Choroid plexus epithelial cell (primary cell): ENCODE results near the gene SDSL.

Source experiments
- DNase-seq: peaks from one replicate; pipeline ENCODE4 v3.0.0-alpha.2; 2010; ENCODE audit warnings: low read depth
- H3K4me3 ChIP-seq: 2 replicates; pipeline ENCODE4 v1.5.1; 2011; ENCODE audit warnings: low read depth, mild to moderate bottlenecking, control low read depth, low read length, moderate library complexity
- TF ChIP-seq, protein P1 (sequence below): conservative IDR thresholded peaks from 2 replicates; pipeline ENCODE4 v1.5.1; 2011; ENCODE audit warnings: low read depth, mild to moderate bottlenecking, control low read depth, inconsistent platforms, low read length, moderate library complexity

SDSL gene

GRCh38 chr12:113391145-113391544, 31.0 kb upstream of the SDSL start:
- TF ChIP-seq, protein P1, sequence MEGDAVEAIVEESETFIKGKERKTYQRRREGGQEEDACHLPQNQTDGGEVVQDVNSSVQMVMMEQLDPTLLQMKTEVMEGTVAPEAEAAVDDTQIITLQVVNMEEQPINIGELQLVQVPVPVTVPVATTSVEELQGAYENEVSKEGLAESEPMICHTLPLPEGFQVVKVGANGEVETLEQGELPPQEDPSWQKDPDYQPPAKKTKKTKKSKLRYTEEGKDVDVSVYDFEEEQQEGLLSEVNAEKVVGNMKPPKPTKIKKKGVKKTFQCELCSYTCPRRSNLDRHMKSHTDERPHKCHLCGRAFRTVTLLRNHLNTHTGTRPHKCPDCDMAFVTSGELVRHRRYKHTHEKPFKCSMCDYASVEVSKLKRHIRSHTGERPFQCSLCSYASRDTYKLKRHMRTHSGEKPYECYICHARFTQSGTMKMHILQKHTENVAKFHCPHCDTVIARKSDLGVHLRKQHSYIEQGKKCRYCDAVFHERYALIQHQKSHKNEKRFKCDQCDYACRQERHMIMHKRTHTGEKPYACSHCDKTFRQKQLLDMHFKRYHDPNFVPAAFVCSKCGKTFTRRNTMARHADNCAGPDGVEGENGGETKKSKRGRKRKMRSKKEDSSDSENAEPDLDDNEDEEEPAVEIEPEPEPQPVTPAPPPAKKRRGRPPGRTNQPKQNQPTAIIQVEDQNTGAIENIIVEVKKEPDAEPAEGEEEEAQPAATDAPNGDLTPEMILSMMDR = no peak
- no peak for DNase-seq
- no peak overlapping the region for H3K4me3 ChIP-seq

DNA sequence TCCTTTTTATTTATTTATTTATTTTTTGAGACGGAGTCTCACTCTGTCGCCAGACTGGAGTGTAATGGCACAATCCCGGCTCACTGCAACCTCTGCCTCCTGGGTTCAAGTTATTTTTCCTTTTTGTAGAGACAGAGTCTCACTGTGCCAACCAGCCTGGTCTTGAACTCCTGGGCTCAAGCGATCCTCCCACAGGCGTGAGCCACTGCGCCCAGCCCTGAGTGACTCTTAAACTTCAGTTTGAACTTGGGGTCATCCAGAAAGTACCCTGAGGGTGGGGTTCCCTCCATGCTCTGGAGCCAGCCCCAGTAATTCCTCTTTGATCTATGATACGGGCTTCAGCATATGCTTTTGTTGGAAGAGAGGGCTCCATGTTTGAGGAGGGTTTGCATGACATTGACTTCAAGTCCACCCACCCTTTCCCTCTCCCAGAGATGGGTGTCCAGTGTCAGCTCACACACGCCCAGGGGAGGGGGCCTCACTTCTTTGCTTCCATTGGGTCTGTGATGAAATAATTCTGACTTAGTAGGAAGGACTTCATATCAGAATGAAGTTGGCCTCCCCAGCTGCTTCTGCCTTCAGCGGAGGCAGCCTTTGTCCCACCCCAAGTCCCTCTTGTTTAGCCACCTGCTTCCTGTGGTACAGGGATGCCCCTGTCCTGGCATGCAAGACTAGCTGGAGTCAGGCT, 30.4 kb upstream of the SDSL start:
- no peak for DNase-seq
- H3K4me3 ChIP-seq = no peak overlapping the region
- TF ChIP-seq, protein P1 = no peak

GRCh38 chr12:113392520-113392919, 29.7 kb upstream of the SDSL start:
- TF ChIP-seq, protein P1 = no peak
- DNase-seq = no peak
- no peak overlapping the region for H3K4me3 ChIP-seq

DNA sequence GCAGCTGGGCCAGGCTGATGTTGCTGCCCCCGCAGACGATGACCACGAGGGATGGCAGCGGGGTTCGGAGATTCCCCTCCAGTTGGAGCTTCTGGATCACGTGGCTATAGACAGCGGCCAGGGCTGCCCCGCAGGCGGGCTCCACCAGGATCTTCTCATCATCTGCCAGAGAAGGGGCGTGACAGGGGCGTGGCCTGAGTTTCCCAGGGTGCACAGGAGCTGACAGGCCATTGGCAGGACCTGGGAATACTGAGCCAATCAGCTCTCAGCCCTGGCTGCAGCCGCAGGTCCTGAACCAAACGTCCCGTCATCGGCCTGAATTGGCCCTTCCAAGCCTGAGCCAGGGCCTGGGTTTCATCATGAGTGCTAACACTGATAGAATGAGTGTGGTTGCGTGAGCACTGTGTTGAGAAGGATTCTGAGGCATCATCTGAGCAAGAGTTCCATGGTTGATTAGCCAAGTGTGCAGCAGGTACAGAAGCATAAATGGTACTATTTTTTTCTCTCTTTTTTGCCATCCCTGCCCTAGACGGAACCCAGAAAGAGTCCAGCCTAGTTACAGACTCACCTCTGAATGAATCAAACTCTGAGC, 29.1 kb upstream of the SDSL start:
- peak; percentile 45 for DNase-seq
- TF ChIP-seq, protein P1 = no peak
- H3K4me3 ChIP-seq = no peak overlapping the region

DNA sequence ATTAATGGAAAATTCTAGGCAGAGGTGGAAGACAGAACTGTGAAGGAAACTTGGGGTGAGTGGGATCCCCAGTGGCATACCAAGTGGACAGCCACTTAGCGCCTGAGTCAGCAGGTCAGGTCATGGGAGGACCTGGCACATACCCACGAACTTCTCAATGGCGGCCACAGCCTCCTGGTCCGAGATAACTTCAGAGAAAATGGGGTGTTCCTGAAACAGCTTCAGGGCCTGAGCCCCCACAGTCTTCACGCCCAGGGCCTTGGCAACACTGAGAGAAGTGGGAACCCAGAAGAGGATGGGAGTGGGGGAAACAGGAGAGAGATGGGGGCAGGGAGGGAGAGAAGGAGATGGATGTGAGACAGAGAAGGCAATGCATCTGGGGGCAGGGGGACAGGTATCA, 28.4 kb upstream of the SDSL start:
- no peak for DNase-seq
- H3K4me3 ChIP-seq = no peak overlapping the region
- TF ChIP-seq, protein P1 = no peak

DNA sequence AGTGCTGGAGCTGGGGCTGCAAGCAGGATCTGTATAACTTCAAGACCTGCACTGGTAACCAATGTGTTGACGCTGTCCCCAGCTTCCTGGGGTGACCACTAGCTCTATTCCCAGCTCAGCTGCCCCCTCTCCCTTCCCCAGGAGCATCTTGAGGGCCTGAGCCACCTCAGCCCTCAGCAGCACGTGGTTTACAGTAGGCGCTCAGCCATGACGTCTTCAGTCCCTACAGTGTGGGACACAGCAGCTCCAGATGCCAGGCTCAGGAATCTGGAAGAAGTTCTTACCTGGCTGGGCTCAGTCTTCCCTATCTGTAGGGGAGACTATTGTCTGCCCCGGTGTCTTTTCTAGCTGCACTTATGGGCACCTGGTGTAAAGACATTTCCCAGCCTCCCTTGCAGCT, 27.1 kb upstream of the SDSL start:
- DNase-seq = no peak

More for the DNA sequence above, 27.1 kb upstream of the SDSL start:
- TF ChIP-seq, protein P1 = no peak
- no peak overlapping the region for H3K4me3 ChIP-seq
